WTC11 (cell line): ENCODE measurements around the gene CBFA2T2. TPM values are rescaled to one million over a fixed set of nuclear protein-coding genes. Genes with fewer than 3 reads are reported as not detected.

Experiments
- CREB1 ChIP-seq: sonication (generic); formaldehyde crosslinking; IDR thresholded peaks from 2 replicates; pipeline ENCODE4 v1.8.0; 2023; ENCODE audit warnings: mild to moderate bottlenecking, missing genetic modification reagents
- ESRRA ChIP-seq: sonication (generic); formaldehyde crosslinking; IDR thresholded peaks from 2 replicates; pipeline ENCODE4 v1.8.1; 2022; ENCODE audit warnings: mild to moderate bottlenecking, missing genetic modification reagents, borderline replicate concordance
- FOXP1 ChIP-seq: sonication (generic); formaldehyde crosslinking; IDR thresholded peaks from 2 replicates; pipeline ENCODE4 v1.8.0; 2022; ENCODE audit warnings: missing genetic modification reagents, mild to moderate bottlenecking, moderate library complexity, borderline replicate concordance
- HMGA2 ChIP-seq: fragments of 250-450 bp; sonication (Bioruptor Pico); IDR thresholded peaks from 2 replicates; pipeline ENCODE4 v1.4.0; 2021; ENCODE audit warnings: mild to moderate bottlenecking, moderate library complexity
- KAT7 ChIP-seq: sonication (generic); formaldehyde crosslinking; IDR thresholded peaks from 2 replicates; pipeline ENCODE4 v1.8.1; 2023; ENCODE audit warnings: missing genetic modification reagents, mild to moderate bottlenecking, borderline replicate concordance
- MXD4 ChIP-seq: fragments of 250-450 bp; sonication (Bioruptor Pico); IDR thresholded peaks from 2 replicates; pipeline ENCODE4 v1.8.0; 2021; ENCODE audit warnings: mild to moderate bottlenecking, moderate library complexity, borderline replicate concordance
- MYBL2 ChIP-seq: sonication (generic); formaldehyde crosslinking; IDR thresholded peaks from 2 replicates; pipeline ENCODE4 v1.8.1; 2023; ENCODE audit warnings: mild to moderate bottlenecking, moderate library complexity, missing genetic modification reagents
- NFE2L1 ChIP-seq: sonication (generic); formaldehyde crosslinking; IDR thresholded peaks from 2 replicates; pipeline ENCODE4 v1.8.1; 2023; ENCODE audit warnings: missing genetic modification reagents
- NR3C1 ChIP-seq: sonication (generic); formaldehyde crosslinking; conservative IDR thresholded peaks from 2 replicates; pipeline ENCODE4 v1.8.1; 2023; ENCODE audit warnings: low read depth, mild to moderate bottlenecking, missing genetic modification reagents
- OVOL2 ChIP-seq: fragments of 250-450 bp; sonication (Bioruptor Pico); IDR thresholded peaks from 2 replicates; pipeline ENCODE4 v1.9.0; 2021; ENCODE audit warnings: mild to moderate bottlenecking, borderline replicate concordance
- PRRX2 ChIP-seq: fragments of 250-450 bp; sonication (Bioruptor Pico); IDR thresholded peaks from 2 replicates; pipeline ENCODE4 v1.8.0; 2021; ENCODE audit warnings: mild to moderate bottlenecking
- RORB ChIP-seq: fragments of 250-450 bp; sonication (Bioruptor Pico); IDR thresholded peaks from 2 replicates; pipeline ENCODE4 v1.9.0; 2021; ENCODE audit warnings: mild to moderate bottlenecking
- TEAD4 ChIP-seq: sonication (generic); formaldehyde crosslinking; IDR thresholded peaks from 2 replicates; pipeline ENCODE4 v1.8.0; 2022; ENCODE audit warnings: mild to moderate bottlenecking, missing genetic modification reagents
- ZBTB21 ChIP-seq: sonication (generic); formaldehyde crosslinking; IDR thresholded peaks from 2 replicates; pipeline ENCODE4 v1.8.1; 2023; ENCODE audit warnings: mild to moderate bottlenecking, missing genetic modification reagents, borderline replicate concordance
- ZNF121 ChIP-seq: sonication (generic); formaldehyde crosslinking; IDR thresholded peaks from 2 replicates; pipeline ENCODE4 v1.8.0; 2023; ENCODE audit warnings: missing genetic modification reagents
- ZNF219 ChIP-seq: sonication (generic); formaldehyde crosslinking; IDR thresholded peaks from 2 replicates; pipeline ENCODE4 v1.8.0; 2023; ENCODE audit warnings: missing genetic modification reagents, mild to moderate bottlenecking, borderline replicate concordance
- ZNF317 ChIP-seq: sonication (generic); formaldehyde crosslinking; IDR thresholded peaks from 2 replicates; pipeline ENCODE4 v1.8.1; 2023; ENCODE audit warnings: low read depth, mild to moderate bottlenecking, moderate library complexity, missing genetic modification reagents, borderline replicate concordance
- total RNA-seq: library from RNA; stranded (reverse); gene quantifications from 3 replicates; pipeline ENCODE4 v1.2.3, GENCODE V29; 2021
- TF ChIP-seq, protein P1 (sequence below): sonication (generic); formaldehyde crosslinking; IDR thresholded peaks from 2 replicates; pipeline ENCODE4 v1.8.0; 2023; ENCODE audit warnings: missing genetic modification reagents, mild to moderate bottlenecking, borderline replicate concordance
- TF ChIP-seq, protein P2 (sequence below): fragments of 250-450 bp; sonication (Bioruptor Pico); conservative IDR thresholded peaks from 2 replicates; pipeline ENCODE4 v1.9.0; 2021; ENCODE audit warnings: mild to moderate bottlenecking
- TF ChIP-seq, protein P3 (sequence below): sonication (generic); formaldehyde crosslinking; IDR thresholded peaks from 2 replicates; pipeline ENCODE4 v1.8.0; 2023; ENCODE audit warnings: missing genetic modification reagents
- TF ChIP-seq, protein P4 (sequence below): sonication (generic); formaldehyde crosslinking; IDR thresholded peaks from 2 replicates; pipeline ENCODE4 v1.8.0; 2022; ENCODE audit warnings: mild to moderate bottlenecking, missing genetic modification reagents
- TF ChIP-seq, protein P5 (sequence below): fragments of 250-450 bp; sonication (Bioruptor Pico); IDR thresholded peaks from 2 replicates; pipeline ENCODE4 v2.1.2; 2022; ENCODE audit warnings: mild to moderate bottlenecking, moderate library complexity
- TF ChIP-seq, protein P6 (sequence below): sonication (generic); formaldehyde crosslinking; IDR thresholded peaks from 2 replicates; pipeline ENCODE4 v1.8.1; 2023; ENCODE audit warnings: mild to moderate bottlenecking, missing genetic modification reagents, moderate library complexity
- TF ChIP-seq, protein P7 (sequence below): sonication (generic); formaldehyde crosslinking; conservative IDR thresholded peaks from 2 replicates; pipeline ENCODE4 v1.8.1; 2022; ENCODE audit warnings: mild to moderate bottlenecking, missing genetic modification reagents
- TF ChIP-seq, protein P8 (sequence below): sonication (generic); formaldehyde crosslinking; IDR thresholded peaks from 2 replicates; pipeline ENCODE4 v1.8.1; 2022; ENCODE audit warnings: missing genetic modification reagents, borderline replicate concordance

Gene CBFA2T2
- total RNA-seq, 1 experiment from 2014 or later = 22.1 TPM

DNA sequence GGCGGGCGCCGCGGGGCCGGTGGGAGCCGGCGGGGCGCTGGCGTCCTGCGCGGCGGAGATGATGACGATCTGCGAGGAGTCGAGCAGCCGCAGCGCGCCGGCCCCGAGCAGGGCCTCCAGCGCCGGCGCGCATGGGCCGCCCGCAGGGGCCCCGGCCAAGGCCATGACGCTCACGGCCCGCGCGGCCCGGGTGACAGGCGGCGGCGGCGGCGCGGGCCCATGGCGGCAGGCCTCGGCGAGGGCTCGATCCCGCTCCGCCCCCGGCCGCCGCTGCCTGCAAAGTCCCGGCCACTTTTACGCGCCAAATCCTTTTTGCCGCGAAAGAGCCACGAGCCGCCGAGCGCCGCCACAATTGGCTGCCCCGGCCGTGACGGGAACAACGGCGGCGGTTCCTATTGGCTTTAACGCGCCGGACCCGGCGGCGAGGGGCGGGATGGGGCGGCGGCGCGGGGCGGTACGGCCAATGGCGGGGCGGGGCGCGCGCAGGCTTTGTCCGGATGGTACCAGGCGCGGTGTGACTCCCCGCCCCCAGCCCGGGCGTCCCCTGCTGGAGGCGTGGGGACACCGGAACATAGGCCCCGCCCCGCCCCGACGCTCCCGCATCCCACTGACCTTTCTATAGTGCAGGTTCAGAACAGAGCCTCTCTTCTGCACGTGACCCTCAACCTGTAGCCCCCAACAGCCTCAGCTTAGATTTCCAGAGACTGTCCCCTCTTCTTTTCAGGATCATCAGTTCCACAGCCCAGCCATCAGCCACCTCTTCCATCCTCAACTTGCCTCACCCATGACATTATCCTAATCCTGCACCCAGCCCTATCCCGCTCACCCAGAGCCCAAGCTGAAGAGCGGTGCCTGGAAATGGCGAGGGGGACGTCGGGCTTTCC lies 196.4 kb downstream of the CBFA2T2 start, which contains the start of gene E2F1 (continued):
- no peak for TF ChIP-seq HMGA2 (CRISPR knock-in tag)
- no peak for TF ChIP-seq NR3C1
- no peak for TF ChIP-seq ZBTB21 (CRISPR knock-in tag)
- TF ChIP-seq, protein P1, sequence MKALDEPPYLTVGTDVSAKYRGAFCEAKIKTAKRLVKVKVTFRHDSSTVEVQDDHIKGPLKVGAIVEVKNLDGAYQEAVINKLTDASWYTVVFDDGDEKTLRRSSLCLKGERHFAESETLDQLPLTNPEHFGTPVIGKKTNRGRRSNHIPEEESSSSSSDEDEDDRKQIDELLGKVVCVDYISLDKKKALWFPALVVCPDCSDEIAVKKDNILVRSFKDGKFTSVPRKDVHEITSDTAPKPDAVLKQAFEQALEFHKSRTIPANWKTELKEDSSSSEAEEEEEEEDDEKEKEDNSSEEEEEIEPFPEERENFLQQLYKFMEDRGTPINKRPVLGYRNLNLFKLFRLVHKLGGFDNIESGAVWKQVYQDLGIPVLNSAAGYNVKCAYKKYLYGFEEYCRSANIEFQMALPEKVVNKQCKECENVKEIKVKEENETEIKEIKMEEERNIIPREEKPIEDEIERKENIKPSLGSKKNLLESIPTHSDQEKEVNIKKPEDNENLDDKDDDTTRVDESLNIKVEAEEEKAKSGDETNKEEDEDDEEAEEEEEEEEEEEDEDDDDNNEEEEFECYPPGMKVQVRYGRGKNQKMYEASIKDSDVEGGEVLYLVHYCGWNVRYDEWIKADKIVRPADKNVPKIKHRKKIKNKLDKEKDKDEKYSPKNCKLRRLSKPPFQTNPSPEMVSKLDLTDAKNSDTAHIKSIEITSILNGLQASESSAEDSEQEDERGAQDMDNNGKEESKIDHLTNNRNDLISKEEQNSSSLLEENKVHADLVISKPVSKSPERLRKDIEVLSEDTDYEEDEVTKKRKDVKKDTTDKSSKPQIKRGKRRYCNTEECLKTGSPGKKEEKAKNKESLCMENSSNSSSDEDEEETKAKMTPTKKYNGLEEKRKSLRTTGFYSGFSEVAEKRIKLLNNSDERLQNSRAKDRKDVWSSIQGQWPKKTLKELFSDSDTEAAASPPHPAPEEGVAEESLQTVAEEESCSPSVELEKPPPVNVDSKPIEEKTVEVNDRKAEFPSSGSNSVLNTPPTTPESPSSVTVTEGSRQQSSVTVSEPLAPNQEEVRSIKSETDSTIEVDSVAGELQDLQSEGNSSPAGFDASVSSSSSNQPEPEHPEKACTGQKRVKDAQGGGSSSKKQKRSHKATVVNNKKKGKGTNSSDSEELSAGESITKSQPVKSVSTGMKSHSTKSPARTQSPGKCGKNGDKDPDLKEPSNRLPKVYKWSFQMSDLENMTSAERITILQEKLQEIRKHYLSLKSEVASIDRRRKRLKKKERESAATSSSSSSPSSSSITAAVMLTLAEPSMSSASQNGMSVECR (CRISPR knock-in tag) = peak; percentile 74; the same call in 1 of the 2 replicates
- TF ChIP-seq ZNF219 (CRISPR knock-in tag) = no peak
- TF ChIP-seq OVOL2 (CRISPR knock-in tag) = no peak
- TF ChIP-seq, protein P2, sequence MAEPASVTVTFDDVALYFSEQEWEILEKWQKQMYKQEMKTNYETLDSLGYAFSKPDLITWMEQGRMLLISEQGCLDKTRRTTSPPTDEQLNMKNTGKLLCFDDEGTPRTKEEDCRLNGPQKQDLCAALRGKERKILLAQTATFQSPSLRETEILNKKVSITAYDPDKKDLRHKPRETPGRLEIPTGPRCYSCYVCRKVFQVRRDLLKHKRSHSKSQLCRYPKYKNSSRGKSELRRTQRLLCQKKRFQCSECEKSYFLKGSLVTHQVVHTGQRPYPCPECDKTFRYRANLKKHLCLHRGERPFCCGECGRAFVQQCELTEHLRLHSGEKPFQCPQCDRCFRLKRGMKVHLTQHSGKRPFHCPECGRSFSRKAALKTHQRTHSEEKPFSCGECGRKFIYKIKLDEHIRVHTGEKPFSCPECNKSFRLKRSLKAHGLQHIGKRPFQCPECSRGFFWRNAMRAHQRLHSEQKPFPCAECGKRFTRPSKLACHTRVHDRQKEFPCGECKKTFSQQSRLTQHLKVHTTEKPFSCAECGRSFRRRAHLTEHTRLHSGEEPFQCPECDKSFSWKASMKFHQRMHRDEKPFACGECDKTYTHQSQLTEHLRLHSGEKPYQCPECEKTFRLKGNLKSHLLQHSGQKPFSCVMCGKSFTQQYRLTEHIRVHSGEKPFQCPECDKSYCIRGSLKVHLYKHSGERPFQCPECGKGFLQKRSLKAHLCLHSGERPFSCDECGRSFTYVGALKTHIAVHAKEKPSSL (CRISPR knock-in tag) = no peak
- TF ChIP-seq MYBL2 (CRISPR knock-in tag) = peak; percentile 63; the same call in 1 of the 2 replicates
- TF ChIP-seq, protein P3, sequence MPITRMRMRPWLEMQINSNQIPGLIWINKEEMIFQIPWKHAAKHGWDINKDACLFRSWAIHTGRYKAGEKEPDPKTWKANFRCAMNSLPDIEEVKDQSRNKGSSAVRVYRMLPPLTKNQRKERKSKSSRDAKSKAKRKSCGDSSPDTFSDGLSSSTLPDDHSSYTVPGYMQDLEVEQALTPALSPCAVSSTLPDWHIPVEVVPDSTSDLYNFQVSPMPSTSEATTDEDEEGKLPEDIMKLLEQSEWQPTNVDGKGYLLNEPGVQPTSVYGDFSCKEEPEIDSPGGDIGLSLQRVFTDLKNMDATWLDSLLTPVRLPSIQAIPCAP (CRISPR knock-in tag) = no peak
- TF ChIP-seq KAT7 (CRISPR knock-in tag) = no peak
- TF ChIP-seq PRRX2 (CRISPR knock-in tag) = no peak
- no peak for TF ChIP-seq ZNF121 (CRISPR knock-in tag)
- no peak for TF ChIP-seq ZNF317 (CRISPR knock-in tag)
- peak; percentile 86; the same call in 1 of the 2 replicates for TF ChIP-seq NFE2L1
- TF ChIP-seq TEAD4 (CRISPR knock-in tag) = no peak
- no peak for TF ChIP-seq MXD4 (CRISPR knock-in tag)
- 0 out of 2 replicates have a peak, but pooled peaks have one; percentile 55 for TF ChIP-seq FOXP1 (CRISPR knock-in tag)
- TF ChIP-seq, protein P4, sequence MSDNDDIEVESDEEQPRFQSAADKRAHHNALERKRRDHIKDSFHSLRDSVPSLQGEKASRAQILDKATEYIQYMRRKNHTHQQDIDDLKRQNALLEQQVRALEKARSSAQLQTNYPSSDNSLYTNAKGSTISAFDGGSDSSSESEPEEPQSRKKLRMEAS (CRISPR knock-in tag) = peak; percentile 87
- TF ChIP-seq, protein P5, sequence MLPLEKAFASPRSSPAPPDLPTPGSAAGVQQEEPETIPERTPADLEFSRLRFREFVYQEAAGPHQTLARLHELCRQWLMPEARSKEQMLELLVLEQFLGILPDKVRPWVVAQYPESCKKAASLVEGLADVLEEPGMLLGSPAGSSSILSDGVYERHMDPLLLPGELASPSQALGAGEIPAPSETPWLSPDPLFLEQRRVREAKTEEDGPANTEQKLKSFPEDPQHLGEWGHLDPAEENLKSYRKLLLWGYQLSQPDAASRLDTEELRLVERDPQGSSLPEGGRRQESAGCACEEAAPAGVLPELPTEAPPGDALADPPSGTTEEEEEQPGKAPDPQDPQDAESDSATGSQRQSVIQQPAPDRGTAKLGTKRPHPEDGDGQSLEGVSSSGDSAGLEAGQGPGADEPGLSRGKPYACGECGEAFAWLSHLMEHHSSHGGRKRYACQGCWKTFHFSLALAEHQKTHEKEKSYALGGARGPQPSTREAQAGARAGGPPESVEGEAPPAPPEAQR = no peak
- TF ChIP-seq, protein P6, sequence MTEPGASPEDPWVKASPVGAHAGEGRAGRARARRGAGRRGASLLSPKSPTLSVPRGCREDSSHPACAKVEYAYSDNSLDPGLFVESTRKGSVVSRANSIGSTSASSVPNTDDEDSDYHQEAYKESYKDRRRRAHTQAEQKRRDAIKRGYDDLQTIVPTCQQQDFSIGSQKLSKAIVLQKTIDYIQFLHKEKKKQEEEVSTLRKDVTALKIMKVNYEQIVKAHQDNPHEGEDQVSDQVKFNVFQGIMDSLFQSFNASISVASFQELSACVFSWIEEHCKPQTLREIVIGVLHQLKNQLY (CRISPR knock-in tag) = no peak
- no peak for TF ChIP-seq ESRRA (CRISPR knock-in tag)
- TF ChIP-seq, protein P7, sequence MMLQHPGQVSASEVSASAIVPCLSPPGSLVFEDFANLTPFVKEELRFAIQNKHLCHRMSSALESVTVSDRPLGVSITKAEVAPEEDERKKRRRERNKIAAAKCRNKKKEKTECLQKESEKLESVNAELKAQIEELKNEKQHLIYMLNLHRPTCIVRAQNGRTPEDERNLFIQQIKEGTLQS (CRISPR knock-in tag) = no peak
- no peak for TF ChIP-seq CREB1 (CRISPR knock-in tag)
- TF ChIP-seq RORB (CRISPR knock-in tag) = no peak
- TF ChIP-seq, protein P8, sequence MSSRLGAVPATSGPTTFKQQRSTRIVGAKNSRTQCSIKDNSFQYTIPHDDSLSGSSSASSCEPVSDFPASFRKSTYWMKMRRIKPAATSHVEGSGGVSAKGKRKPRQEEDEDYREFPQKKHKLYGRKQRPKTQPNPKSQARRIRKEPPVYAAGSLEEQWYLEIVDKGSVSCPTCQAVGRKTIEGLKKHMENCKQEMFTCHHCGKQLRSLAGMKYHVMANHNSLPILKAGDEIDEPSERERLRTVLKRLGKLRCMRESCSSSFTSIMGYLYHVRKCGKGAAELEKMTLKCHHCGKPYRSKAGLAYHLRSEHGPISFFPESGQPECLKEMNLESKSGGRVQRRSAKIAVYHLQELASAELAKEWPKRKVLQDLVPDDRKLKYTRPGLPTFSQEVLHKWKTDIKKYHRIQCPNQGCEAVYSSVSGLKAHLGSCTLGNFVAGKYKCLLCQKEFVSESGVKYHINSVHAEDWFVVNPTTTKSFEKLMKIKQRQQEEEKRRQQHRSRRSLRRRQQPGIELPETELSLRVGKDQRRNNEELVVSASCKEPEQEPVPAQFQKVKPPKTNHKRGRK = no peak
